DOHH2 (cell line): ENCODE results near the gene MORN5.

ENCODE experiments used
- H3F3A ChIP-seq: fragments of 200-600 bp; sonication (generic), shearing (Covaris generic); 2 replicates; pipeline ENCODE4 v1.6.0; 2016; ENCODE audit warnings: antibody characterized with exemption, mild to moderate bottlenecking; ENCODE audit not compliant: control insufficient read depth, insufficient read depth
- H3K27ac ChIP-seq: fragments of 200-600 bp; sonication (generic); 2 replicates; pipeline ENCODE4 v1.5.1; 2014; ENCODE audit warnings: low read depth, mild to moderate bottlenecking, low read length, moderate library complexity
- H3K27me3 ChIP-seq: fragments of 200-600 bp; sonication (generic); 2 replicates; pipeline ENCODE4 v1.6.1; 2014; ENCODE audit warnings: mild to moderate bottlenecking, low read length, mixed read lengths; ENCODE audit not compliant: control insufficient read depth
- H3K36me3 ChIP-seq: fragments of 200-600 bp; sonication (generic); 2 replicates; pipeline ENCODE4 v1.6.1; 2014; ENCODE audit warnings: mild to moderate bottlenecking, low read length, moderate library complexity, mixed read lengths; ENCODE audit not compliant: control insufficient read depth
- H3K4me1 ChIP-seq: fragments of 200-600 bp; sonication (generic); 2 replicates; pipeline ENCODE4 v1.6.1; 2014; ENCODE audit warnings: mild to moderate bottlenecking, low read length, mixed read lengths; ENCODE audit not compliant: control insufficient read depth
- H3K4me2 ChIP-seq: fragments of 200-600 bp; sonication (generic); 2 replicates; pipeline ENCODE4 v1.6.0; 2014; ENCODE audit warnings: mild to moderate bottlenecking, low read length, moderate library complexity
- H3K4me3 ChIP-seq: fragments of 200-600 bp; sonication (generic); 2 replicates; pipeline ENCODE4 v1.5.1; 2014; ENCODE audit warnings: mild to moderate bottlenecking, low read length, mixed read lengths
- H3K79me2 ChIP-seq: fragments of 200-600 bp; sonication (generic); 2 replicates; pipeline ENCODE4 v1.6.1; 2014; ENCODE audit warnings: mild to moderate bottlenecking, low read length, mixed read lengths; ENCODE audit not compliant: control insufficient read depth
- H3K9me2 ChIP-seq: fragments of 200-600 bp; sonication (generic); replicated peaks from 2 replicates; pipeline ENCODE4 v1.6.1; 2014; ENCODE audit warnings: mild to moderate bottlenecking, low read length, mixed read lengths; ENCODE audit not compliant: control insufficient read depth
- H3K9me3 ChIP-seq: fragments of 200-600 bp; sonication (generic); 2 replicates; pipeline ENCODE4 v1.6.1; 2014; ENCODE audit warnings: antibody characterized with exemption, low read length, mixed read lengths; ENCODE audit not compliant: control insufficient read depth, insufficient read depth
- H4K20me1 ChIP-seq: fragments of 200-600 bp; sonication (generic); 2 replicates; pipeline ENCODE4 v1.6.0; 2014; ENCODE audit warnings: low read depth, mild to moderate bottlenecking, antibody characterized with exemption, low read length, moderate library complexity; ENCODE audit not compliant: control insufficient read depth, insufficient read depth
- EZH2phosphoT487 ChIP-seq: fragments of 200-600 bp; sonication (generic); IDR thresholded peaks from 2 replicates; pipeline ENCODE4 v1.6.1; 2017; ENCODE audit warnings: borderline replicate concordance, mild to moderate bottlenecking, antibody characterized with exemption, low read length, moderate library complexity, mixed read lengths
- TF ChIP-seq, protein P1 (sequence below): fragments of 200-600 bp; sonication (generic); IDR thresholded peaks from one replicate; pipeline ENCODE4 v1.5.1; 2014; ENCODE audit warnings: antibody characterized with exemption, mild to moderate bottlenecking, low read depth, low read length; ENCODE audit not compliant: poor library complexity, severe bottlenecking

MORN5 gene

GRCh38 chr9:122183501-122183900, 23.8 kb downstream of the MORN5 start:
- Histone ChIP-seq H3K4me3 (no peak overlapping the region), H3K36me3 (no peaks in the 10 kb centered on the region), H3K27me3 (peaks cover 4% of the 10 kb centered on the region), H4K20me1 (no peaks in the 10 kb centered on the region), H3K27ac (no peak overlapping the region), H3K9me2 (no peaks in the 10 kb centered on the region), H3F3A (no peaks in the 10 kb centered on the region), H3K4me2 (no peak overlapping the region), H3K4me1 (no peaks in the 10 kb centered on the region), H3K79me2 (no peaks in the 10 kb centered on the region), H3K9me3 (no peaks in the 10 kb centered on the region)
- no peak for TF ChIP-seq EZH2phosphoT487
- TF ChIP-seq, protein P1, sequence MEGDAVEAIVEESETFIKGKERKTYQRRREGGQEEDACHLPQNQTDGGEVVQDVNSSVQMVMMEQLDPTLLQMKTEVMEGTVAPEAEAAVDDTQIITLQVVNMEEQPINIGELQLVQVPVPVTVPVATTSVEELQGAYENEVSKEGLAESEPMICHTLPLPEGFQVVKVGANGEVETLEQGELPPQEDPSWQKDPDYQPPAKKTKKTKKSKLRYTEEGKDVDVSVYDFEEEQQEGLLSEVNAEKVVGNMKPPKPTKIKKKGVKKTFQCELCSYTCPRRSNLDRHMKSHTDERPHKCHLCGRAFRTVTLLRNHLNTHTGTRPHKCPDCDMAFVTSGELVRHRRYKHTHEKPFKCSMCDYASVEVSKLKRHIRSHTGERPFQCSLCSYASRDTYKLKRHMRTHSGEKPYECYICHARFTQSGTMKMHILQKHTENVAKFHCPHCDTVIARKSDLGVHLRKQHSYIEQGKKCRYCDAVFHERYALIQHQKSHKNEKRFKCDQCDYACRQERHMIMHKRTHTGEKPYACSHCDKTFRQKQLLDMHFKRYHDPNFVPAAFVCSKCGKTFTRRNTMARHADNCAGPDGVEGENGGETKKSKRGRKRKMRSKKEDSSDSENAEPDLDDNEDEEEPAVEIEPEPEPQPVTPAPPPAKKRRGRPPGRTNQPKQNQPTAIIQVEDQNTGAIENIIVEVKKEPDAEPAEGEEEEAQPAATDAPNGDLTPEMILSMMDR = no peak

GRCh38 chr9:122184551-122184950, 24.8 kb downstream of the MORN5 start:
- Histone ChIP-seq H3K4me2 (no peak overlapping the region), H3K4me1 (no peaks in the 10 kb centered on the region), H4K20me1 (no peaks in the 10 kb centered on the region), H3K27me3 (peaks cover 2% of the 10 kb centered on the region; the same call in 1 of the 2 replicates), H3K36me3 (no peaks in the 10 kb centered on the region), H3F3A (no peaks in the 10 kb centered on the region), H3K4me3 (no peak overlapping the region), H3K9me2 (no peaks in the 10 kb centered on the region), H3K9me3 (no peaks in the 10 kb centered on the region), H3K79me2 (no peaks in the 10 kb centered on the region), H3K27ac (no peak overlapping the region)
- TF ChIP-seq EZH2phosphoT487 = no peak
- TF ChIP-seq, protein P1 = no peak

- Histone ChIP-seq H3K4me3 (no peak overlapping the region), H3K27ac (no peak overlapping the region), H4K20me1 (no peaks in the 10 kb centered on the region), H3K4me2 (no peak overlapping the region), H3K36me3 (no peaks in the 10 kb centered on the region), H3K27me3 (peaks cover 2% of the 10 kb centered on the region; the same call in 1 of the 2 replicates), H3K9me3 (no peaks in the 10 kb centered on the region), H3K9me2 (no peaks in the 10 kb centered on the region), H3K4me1 (no peaks in the 10 kb centered on the region), H3F3A (no peaks in the 10 kb centered on the region), H3K79me2 (no peaks in the 10 kb centered on the region)
- no peak for TF ChIP-seq EZH2phosphoT487
These were observed 26.6 kb downstream of the MORN5 start for GRCh38 chr9:122186301-122186700.

GRCh38 chr9:122186777-122187470, 27.2 kb downstream of the MORN5 start:
- H3K9me2 ChIP-seq = no peaks in the 10 kb centered on the region
- no peak overlapping the region for H3K4me3 ChIP-seq
- H4K20me1 ChIP-seq = no peaks in the 10 kb centered on the region
- no peaks in the 10 kb centered on the region for H3K36me3 ChIP-seq
- H3K4me2 ChIP-seq = no peak overlapping the region
- no peaks in the 10 kb centered on the region for H3K9me3 ChIP-seq
- no peaks in the 10 kb centered on the region for H3K79me2 ChIP-seq
- H3K27ac ChIP-seq = no peak overlapping the region
- H3F3A ChIP-seq = no peaks in the 10 kb centered on the region
- H3K4me1 ChIP-seq = no peaks in the 10 kb centered on the region
- H3K27me3 ChIP-seq = peaks cover 2% of the 10 kb centered on the region; the same call in 1 of the 2 replicates
- TF ChIP-seq, protein P1 = no peak
- TF ChIP-seq EZH2phosphoT487 = no peak
